Sigmoid colon (tissue), 4 donors: Measurements from ENCODE around the gene SLC41A1.

Experiments used
- POLR2A ChIP-seq, 2 donors: fragments of 450-650 bp; IDR thresholded peaks; one replicate each; pipeline ENCODE4 v1.6.1; 2016; ENCODE audit warnings: antibody characterized with exemption in 2 of 2, mild to moderate bottlenecking in 2 of 2, moderate library complexity in 2 of 2
- POLR2AphosphoS5 ChIP-seq, 4 donors: sonication (generic); formaldehyde crosslinking; IDR thresholded peaks; one replicate each; pipeline ENCODE4 v1.6.1; 2017; ENCODE audit warnings: antibody characterized with exemption in 4 of 4
- TF ChIP-seq, protein P1 (sequence below), 4 experiments: fragments of 450-650 bp in 3 of 4; fragments of 200-600 bp in 1 of 4; IDR thresholded peaks; one replicate each; pipeline ENCODE4 v1.5.1; 2016 to 2019; ENCODE audit warnings: antibody characterized with exemption in 4 of 4, mild to moderate bottlenecking in 3 of 4, moderate library complexity in 2 of 4

- TF ChIP-seq, protein P1, sequence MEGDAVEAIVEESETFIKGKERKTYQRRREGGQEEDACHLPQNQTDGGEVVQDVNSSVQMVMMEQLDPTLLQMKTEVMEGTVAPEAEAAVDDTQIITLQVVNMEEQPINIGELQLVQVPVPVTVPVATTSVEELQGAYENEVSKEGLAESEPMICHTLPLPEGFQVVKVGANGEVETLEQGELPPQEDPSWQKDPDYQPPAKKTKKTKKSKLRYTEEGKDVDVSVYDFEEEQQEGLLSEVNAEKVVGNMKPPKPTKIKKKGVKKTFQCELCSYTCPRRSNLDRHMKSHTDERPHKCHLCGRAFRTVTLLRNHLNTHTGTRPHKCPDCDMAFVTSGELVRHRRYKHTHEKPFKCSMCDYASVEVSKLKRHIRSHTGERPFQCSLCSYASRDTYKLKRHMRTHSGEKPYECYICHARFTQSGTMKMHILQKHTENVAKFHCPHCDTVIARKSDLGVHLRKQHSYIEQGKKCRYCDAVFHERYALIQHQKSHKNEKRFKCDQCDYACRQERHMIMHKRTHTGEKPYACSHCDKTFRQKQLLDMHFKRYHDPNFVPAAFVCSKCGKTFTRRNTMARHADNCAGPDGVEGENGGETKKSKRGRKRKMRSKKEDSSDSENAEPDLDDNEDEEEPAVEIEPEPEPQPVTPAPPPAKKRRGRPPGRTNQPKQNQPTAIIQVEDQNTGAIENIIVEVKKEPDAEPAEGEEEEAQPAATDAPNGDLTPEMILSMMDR (IDR thresholded peaks at IDR 0.05), result no peak
- TF ChIP-seq POLR2A (IDR thresholded peaks at IDR 0.05) (peak in 1 of 2 donors; percentile 41), POLR2AphosphoS5 (IDR thresholded peaks at IDR 0.05) (peak; percentile 92 to 96 (median 96))
These were observed 63.5 kb downstream of the SLC41A1 start for GRCh38 chr1:205749234-205750137.
